HepG2 (cell line): ENCODE data around the gene IKZF3. TPM values are rescaled to one million over a fixed set of nuclear protein-coding genes. Genes with fewer than 3 reads are reported as not detected.
A peak's percentile ranks its signal among the peaks of the same experiment; 100 is the strongest.

ENCODE experiments used
- AHDC1 ChIP-seq: sonication (generic); formaldehyde crosslinking; IDR thresholded peaks from 2 replicates; pipeline ENCODE4 v1.5.1; 2020; ENCODE audit warnings: mild to moderate bottlenecking, missing genetic modification reagents, borderline replicate concordance
- MAZ ChIP-seq, 2 experiments: sonication (generic) in 1 of 2; formaldehyde crosslinking in 1 of 2; IDR thresholded peaks; 2 replicates each; pipeline versions ENCODE4 v1.5.0 to v1.6.1; 2012 to 2020; ENCODE audit warnings: low read depth in 2 of 2, mild to moderate bottlenecking in 2 of 2, borderline replicate concordance in 1 of 2, improper control_type of control experiment in 1 of 2, low read length in 1 of 2, missing genetic modification reagents in 1 of 2, moderate library complexity in 1 of 2
- NCOA2 ChIP-seq: sonication (generic); formaldehyde crosslinking; IDR thresholded peaks from 2 replicates; pipeline ENCODE4 v1.8.0; 2022; ENCODE audit warnings: inconsistent platforms
- SKIL ChIP-seq: sonication (generic); formaldehyde crosslinking; IDR thresholded peaks from 2 replicates; pipeline ENCODE4 v1.8.0; 2022; ENCODE audit warnings: missing genetic modification reagents, mild to moderate bottlenecking, moderate library complexity, borderline replicate concordance
- ZBTB7A ChIP-seq: sonication (generic); formaldehyde crosslinking; IDR thresholded peaks from 2 replicates; pipeline ENCODE4 v1.8.0; 2022; ENCODE audit warnings: mild to moderate bottlenecking, missing genetic modification reagents
- ZFP36 ChIP-seq: fragments of 150-350 bp; IDR thresholded peaks from 2 replicates; pipeline ENCODE4 v1.6.1; 2018; ENCODE audit warnings: borderline replicate concordance, low read length, low read depth; ENCODE audit not compliant: partially characterized antibody
- ZNF574 ChIP-seq: sonication (generic); formaldehyde crosslinking; IDR thresholded peaks from 2 replicates; pipeline ENCODE4 v1.4.0; 2020; ENCODE audit warnings: missing genetic modification reagents
- ZNF720 ChIP-seq: sonication (generic); formaldehyde crosslinking; IDR thresholded peaks from 2 replicates; pipeline ENCODE4 v1.4.0; 2020; ENCODE audit warnings: missing genetic modification reagents
- ZNF761 ChIP-seq: sonication (generic); formaldehyde crosslinking; conservative IDR thresholded peaks from 2 replicates; pipeline ENCODE4 v1.4.0; 2020; ENCODE audit warnings: mild to moderate bottlenecking, missing genetic modification reagents
- ZSCAN30 ChIP-seq: sonication (generic); formaldehyde crosslinking; IDR thresholded peaks from 2 replicates; pipeline ENCODE4 v1.5.0; 2020; ENCODE audit warnings: mild to moderate bottlenecking, missing genetic modification reagents
- polyA plus RNA-seq, 8 experiments: library from polyadenylated mRNA; depleted of rRNA in 3 of 8; stranded (reverse) in 7 of 8; unstranded in 1 of 8; fragments of >200 nt; fragmentation: Illumina TruSeq in 4 of 8; extraction: Trizol in 4 of 8; gene quantifications; 2 replicates each; pipeline versions ENCODE4 v1.2.1 to v1.2.3, GENCODE V29; 2011 to 2016; ENCODE audit warnings: low read depth in 4 of 8, missing spikeins in 1 of 8, mixed read lengths in 1 of 8; ENCODE audit not compliant: insufficient read depth in 1 of 8
- total RNA-seq, 5 experiments: library from RNA; depleted of rRNA; stranded (reverse); fragments of >200 nt; fragmentation: Illumina TruSeq; extraction: Trizol; gene quantifications; 2 replicates each; pipeline ENCODE4 v1.2.3, GENCODE V29; 2016; ENCODE audit warnings: low read depth in 1 of 5
- TF ChIP-seq, protein P1 (sequence below): sonication (generic); formaldehyde crosslinking; IDR thresholded peaks from 2 replicates; pipeline ENCODE4 v1.5.0; 2020; ENCODE audit warnings: missing genetic modification reagents
- TF ChIP-seq, protein P2 (sequence below): IDR thresholded peaks from 2 replicates; pipeline ENCODE4 v1.6.1; 2016; ENCODE audit warnings: missing genetic modification reagents, missing compliant biosample characterization

IKZF3 gene
- total and polyA plus RNA-seq, 2 of the 13 experiments (the other 11 are each of a cell fraction or from before 2014, with no cell fraction given) = not detected

GRCh38 chr17:39737760-39738567 is 126.1 kb downstream of the IKZF3 start, which contains the start of gene GRB7 (continued):
- TF ChIP-seq ZNF761 (CRISPR knock-in tag) (0 out of 2 replicates have a peak, but pooled peaks have one; percentile 75), ZFP36 (no peak), ZNF720 (CRISPR knock-in tag) (no peak), MAZ (IDR thresholded peaks at IDR 0.05; ENCODE audit: borderline replicate concordance, low read depth, low read length) (no peak; the same call in 1 of the 2 replicates), MAZ (CRISPR knock-in tag; IDR thresholded peaks at IDR 0.05; ENCODE audit: low read depth) (peak; percentile 44), ZSCAN30 (CRISPR knock-in tag) (peak; percentile 54; the same call in 1 of the 2 replicates), AHDC1 (CRISPR knock-in tag) (no peak), NCOA2 (0 out of 2 replicates have a peak, but pooled peaks have one; percentile 15), ZBTB7A (CRISPR knock-in tag) (peak; percentile 49; the same call in 1 of the 2 replicates), SKIL (CRISPR knock-in tag) (0 out of 2 replicates have a peak, but pooled peaks have one; percentile 14), ZNF574 (CRISPR knock-in tag) (peak; percentile 51; the same call in 1 of the 2 replicates)
- TF ChIP-seq, protein P1, sequence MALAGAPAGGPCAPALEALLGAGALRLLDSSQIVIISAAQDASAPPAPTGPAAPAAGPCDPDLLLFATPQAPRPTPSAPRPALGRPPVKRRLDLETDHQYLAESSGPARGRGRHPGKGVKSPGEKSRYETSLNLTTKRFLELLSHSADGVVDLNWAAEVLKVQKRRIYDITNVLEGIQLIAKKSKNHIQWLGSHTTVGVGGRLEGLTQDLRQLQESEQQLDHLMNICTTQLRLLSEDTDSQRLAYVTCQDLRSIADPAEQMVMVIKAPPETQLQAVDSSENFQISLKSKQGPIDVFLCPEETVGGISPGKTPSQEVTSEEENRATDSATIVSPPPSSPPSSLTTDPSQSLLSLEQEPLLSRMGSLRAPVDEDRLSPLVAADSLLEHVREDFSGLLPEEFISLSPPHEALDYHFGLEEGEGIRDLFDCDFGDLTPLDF (CRISPR knock-in tag) = no peak; the same call in 1 of the 2 replicates
- TF ChIP-seq, protein P2, sequence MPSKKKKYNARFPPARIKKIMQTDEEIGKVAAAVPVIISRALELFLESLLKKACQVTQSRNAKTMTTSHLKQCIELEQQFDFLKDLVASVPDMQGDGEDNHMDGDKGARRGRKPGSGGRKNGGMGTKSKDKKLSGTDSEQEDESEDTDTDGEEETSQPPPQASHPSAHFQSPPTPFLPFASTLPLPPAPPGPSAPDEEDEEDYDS (CRISPR knock-in tag) = peak; percentile 95
- TF ChIP-seq, all 625 proteins: peak for 263
